CD4-positive, alpha-beta T cell treated with Interleukin-12 subunit alpha and Interleukin-12 subunit beta, for 1 hour (primary cell): Measurements from ENCODE around the gene HSF4.

Experiments
- DNase-seq: peaks from one replicate; pipeline ENCODE4 v3.0.0-alpha.2; 2020

HSF4 gene

GRCh38 chr16:67166598-67167168 lies 2.1 kb downstream of the HSF4 start:
- no peak for DNase-seq

- no peak for DNase-seq
These were observed 3.0 kb downstream of the HSF4 start for GRCh38 chr16:67167588-67167987.

- no peak for DNase-seq
These were observed 4.5 kb downstream of the HSF4 start for GRCh38 chr16:67169011-67169451.

GRCh38 chr16:67169642-67170167 lies 5.2 kb downstream of the HSF4 start:
- DNase-seq, result peak; percentile 47

GRCh38 chr16:67170168-67170948 lies 5.8 kb downstream of the HSF4 start, which contains the start of gene NOL3:
TSS of gene NOL3 (plus strand) at chr16:67170538.
- DNase-seq, result peak; percentile 38

- no peak for DNase-seq
These were observed 6.6 kb downstream of the HSF4 start for GRCh38 chr16:67170949-67171649.

GRCh38 chr16:67173323-67173722 lies 8.8 kb downstream of the HSF4 start:
- DNase-seq, result no peak

- peak; percentile 75 for DNase-seq
These were observed 9.5 kb downstream of the HSF4 start for GRCh38 chr16:67173808-67174705.

- DNase-seq, result no peak
These were observed 10.2 kb downstream of the HSF4 start for GRCh38 chr16:67174706-67175231.

GRCh38 chr16:67176662-67177061 lies 12.1 kb downstream of the HSF4 start:
- DNase-seq, result no peak

- peak; percentile 77 for DNase-seq
These were observed 13.5 kb downstream of the HSF4 start for GRCh38 chr16:67177743-67178699.

- DNase-seq, result no peak
These were observed 15.0 kb downstream of the HSF4 start for GRCh38 chr16:67179421-67180080.

- no peak for DNase-seq
These were observed 15.6 kb downstream of the HSF4 start for GRCh38 chr16:67180166-67180565.

GRCh38 chr16:67181346-67181745 lies 16.8 kb downstream of the HSF4 start:
- DNase-seq, result no peak

GRCh38 chr16:67182288-67182687 lies 17.7 kb downstream of the HSF4 start:
- no peak for DNase-seq

- DNase-seq, result no peak
These were observed 18.7 kb downstream of the HSF4 start for GRCh38 chr16:67183284-67183626.

- DNase-seq, result peak; percentile 97
These were observed 19.3 kb downstream of the HSF4 start, which contains the start of gene MATCAP1 for GRCh38 chr16:67183627-67184452. TSS of gene MATCAP1 (minus strand) at chr16:67183963. CDS start at chr16:67180610, 3,353 bp downstream.

- DNase-seq, result peak; percentile 27
These were observed 20.0 kb downstream of the HSF4 start for GRCh38 chr16:67184453-67184994.

- peak; percentile 85 for DNase-seq
These were observed 20.6 kb downstream of the HSF4 start for GRCh38 chr16:67184995-67185650.
